ENCODE results near the gene ZNF431.

GRCh38 chr19:21151460-21151859 lies 9.6 kb downstream of the ZNF431 start:
- TF ChIP-seq CTCF (IDR thresholded peaks at IDR 0.05) (no peak), POLR2A (IDR thresholded peaks at IDR 0.05) (no peak)
